ENCODE data around the gene NOX5.
A peak's percentile ranks its signal among the peaks of the same experiment; 100 is the strongest.

NOX5 gene

DNA sequence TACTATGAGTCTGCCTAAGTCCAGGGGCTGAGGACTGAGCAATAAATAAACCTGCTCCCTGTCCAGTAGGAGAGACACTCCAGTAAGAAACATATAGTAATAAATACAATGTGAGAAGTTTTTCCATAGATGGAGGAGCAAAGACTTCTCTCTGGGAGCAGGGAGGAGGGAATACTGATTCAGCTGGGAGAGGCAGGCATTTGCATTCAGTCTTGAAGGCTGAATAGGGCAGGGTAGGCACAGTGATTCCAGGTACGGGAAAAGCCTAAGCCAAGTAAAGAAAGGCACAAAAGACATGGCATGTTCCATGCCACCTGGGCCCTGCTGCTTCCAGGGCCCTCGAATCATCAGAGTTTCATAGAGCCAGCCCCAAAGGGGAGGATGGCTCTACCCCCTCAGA, 86.3 kb downstream of the NOX5 start:
- in situ Hi-C loops (cut with MboI; ENCODE audit: low sequenced_read_pairs): no loop called here
- DNase-seq (ENCODE audit: low spot score in 2 of 2): no peak
- Histone ChIP-seq H3K4me3 (no peak overlapping the region), H3K4me1 (peaks cover 5% of the 10 kb centered on the region), H3K27me3 (ENCODE audit: low read depth) (no peaks in the 10 kb centered on the region), H3K9me3 (no peaks in the 10 kb centered on the region), H3K36me3 (replicated peaks) (no peaks in the 10 kb centered on the region)

DNA sequence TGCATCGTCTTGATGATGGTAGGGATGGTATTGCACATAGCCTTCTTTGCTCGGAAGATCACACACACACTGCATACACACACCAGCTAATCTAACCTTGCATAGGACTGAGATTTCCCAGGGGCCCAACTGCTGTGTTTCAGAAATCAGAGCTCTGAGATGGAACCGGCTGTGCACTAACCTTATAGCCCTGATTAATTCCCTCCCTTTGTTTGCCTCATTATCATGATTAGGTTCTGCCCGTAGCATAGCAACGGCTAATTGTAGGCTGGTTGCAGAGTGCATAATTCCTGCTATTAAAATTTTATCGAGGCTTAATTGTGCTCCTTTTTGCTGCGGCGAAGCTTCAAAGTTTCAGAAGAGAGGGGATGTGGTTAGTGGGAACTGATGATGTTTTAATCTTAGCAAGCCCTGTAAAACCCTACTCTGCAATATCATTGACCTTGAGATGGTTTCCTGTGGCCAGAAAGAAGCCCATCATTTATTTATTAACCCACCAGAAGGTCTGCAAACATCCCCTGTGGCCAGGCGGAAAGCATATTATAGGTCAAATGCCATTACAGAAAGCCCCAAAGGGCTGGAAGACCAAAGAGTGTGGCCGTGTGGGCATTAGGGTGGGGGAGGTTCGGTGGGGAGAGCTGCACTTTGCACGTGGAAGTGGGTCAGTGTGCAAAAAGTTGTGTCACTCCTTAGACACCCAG, 89.7 kb downstream of the NOX5 start:
- Histone ChIP-seq H3K9me3 (no peaks in the 10 kb centered on the region), H3K4me1 (peaks cover 8% of the 10 kb centered on the region), H3K4me3 (no peak overlapping the region), H3K36me3 (replicated peaks) (no peaks in the 10 kb centered on the region), H3K27me3 (ENCODE audit: low read depth) (peaks cover 10% of the 10 kb centered on the region; the same call in 1 of the 2 replicates)
- in situ Hi-C loops (cut with MboI; ENCODE audit: low sequenced_read_pairs): no loop called here
- no peak for DNase-seq (ENCODE audit: low spot score in 2 of 2)

DNA sequence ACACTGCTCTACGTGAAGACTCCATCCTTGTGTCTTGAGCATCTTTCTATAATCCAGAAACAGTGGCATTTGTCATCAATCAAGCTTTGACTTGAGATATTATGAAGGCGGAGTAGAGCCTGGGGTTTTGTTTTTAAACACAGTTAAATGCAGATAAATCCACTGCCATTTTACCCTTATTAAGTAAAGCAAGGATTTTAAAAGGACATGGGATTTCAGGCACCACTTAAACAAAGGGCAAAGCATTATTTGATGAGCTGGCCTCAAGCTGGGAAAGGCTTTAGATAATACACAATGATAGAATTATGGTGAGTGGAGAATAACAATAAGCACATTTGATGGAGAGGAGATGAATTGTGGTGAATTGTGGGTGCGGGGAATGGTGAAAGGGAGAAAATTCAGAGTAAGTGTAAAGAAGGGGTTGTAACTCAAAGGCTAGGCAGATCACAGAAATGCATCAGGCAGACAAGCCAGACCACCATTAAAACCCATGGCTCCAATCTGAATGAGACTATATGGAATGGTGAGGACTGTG, 91.0 kb downstream of the NOX5 start:
- no peak overlapping the region for H3K4me3 ChIP-seq
- H3K27me3 ChIP-seq (ENCODE audit: low read depth): peaks cover 10% of the 10 kb centered on the region; the same call in 1 of the 2 replicates
- in situ Hi-C loops (cut with MboI; ENCODE audit: low sequenced_read_pairs): no loop called here
- no peaks in the 10 kb centered on the region for H3K36me3 ChIP-seq (replicated peaks)
- H3K4me1 ChIP-seq: peaks cover 8% of the 10 kb centered on the region
- peak; percentile 67 to 91 for DNase-seq (ENCODE audit: low spot score in 2 of 2)
- H3K9me3 ChIP-seq: no peaks in the 10 kb centered on the region

DNA sequence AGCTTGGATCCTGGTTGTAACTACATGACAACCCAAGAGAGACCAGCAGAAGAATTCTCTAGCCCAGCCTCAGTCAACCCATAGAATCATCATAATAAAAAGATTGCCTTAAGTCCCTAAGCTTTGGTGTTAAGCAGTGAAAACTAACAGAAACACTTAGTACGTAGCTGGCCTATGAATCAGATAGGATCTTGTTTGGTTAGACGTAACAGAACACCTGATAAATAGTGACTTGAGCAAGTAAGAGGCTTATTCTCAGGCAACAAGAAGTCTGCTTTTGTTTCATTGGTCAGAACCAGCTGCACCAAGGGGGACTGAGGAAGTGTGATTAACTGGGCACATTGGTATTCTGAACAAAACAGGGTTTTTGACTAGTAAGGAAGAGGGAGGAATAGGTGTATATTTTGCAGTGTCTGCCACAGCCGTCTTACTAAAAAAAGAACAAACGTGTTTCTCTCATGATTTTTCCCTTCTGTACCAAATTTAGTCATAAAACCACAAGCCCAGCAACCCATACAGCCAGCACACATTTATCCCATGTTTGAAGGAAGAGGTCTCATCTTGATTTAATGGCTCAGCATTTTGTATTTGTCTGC, 92.6 kb downstream of the NOX5 start:
- in situ Hi-C loops (cut with MboI; ENCODE audit: low sequenced_read_pairs): no loop called here
- Histone ChIP-seq H3K4me1 (peaks cover 8% of the 10 kb centered on the region), H3K4me3 (no peak overlapping the region), H3K27me3 (ENCODE audit: low read depth) (peaks cover 10% of the 10 kb centered on the region; the same call in 1 of the 2 replicates), H3K9me3 (no peaks in the 10 kb centered on the region), H3K36me3 (replicated peaks) (no peaks in the 10 kb centered on the region)
- DNase-seq (ENCODE audit: low spot score in 2 of 2): no peak

Measured in HAP-1 (cell line).